ENCODE results near the gene MBNL2.

Gene MBNL2

DNA sequence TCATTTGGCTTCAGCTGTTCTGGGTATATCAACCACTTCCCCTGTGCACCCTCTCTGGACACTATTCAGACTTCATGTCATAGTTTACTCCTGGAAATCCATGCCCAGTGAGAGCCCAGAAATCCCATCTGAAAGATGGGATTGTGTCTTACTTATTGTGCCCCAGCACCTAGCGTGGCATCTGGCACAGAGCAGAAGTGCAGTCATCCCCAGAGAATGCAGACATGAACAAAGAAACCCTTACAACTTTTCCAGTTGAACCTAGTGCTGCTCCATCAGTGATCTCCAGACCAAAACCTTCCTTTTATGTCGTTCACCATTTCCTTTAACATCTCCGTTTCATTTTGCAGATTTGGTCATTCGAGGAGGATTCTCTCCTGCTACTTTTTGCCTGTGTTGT is 60.6 kb downstream of the MBNL2 start:
- Histone ChIP-seq H3K4me2 (ENCODE audit: low read length) (no peak overlapping the region), H3K27ac (ENCODE audit: low read length) (no peak overlapping the region), H2AFZ (ENCODE audit: low read depth, low read length) (no peak overlapping the region), H3K27me3 (ENCODE audit: low read depth, low read length) (no peaks in the 10 kb centered on the region), H3K36me3 (replicated peaks; ENCODE audit: low read depth, low read length) (no peaks in the 10 kb centered on the region), H4K20me1 (ENCODE audit: insufficient read depth, low read length) (0 out of 2 replicates have a peak, but pooled peaks cover 7% of the 10 kb centered on the region), H3K9ac (ENCODE audit: low read length) (no peak overlapping the region), H3K4me3 (ENCODE audit: low read length) (no peak overlapping the region), H3K79me2 (ENCODE audit: low read length) (no peaks in the 10 kb centered on the region), H3K9me3 (ENCODE audit: insufficient read depth, low read length) (no peaks in the 10 kb centered on the region), H3K4me1 (ENCODE audit: low read length) (peaks cover 8% of the 10 kb centered on the region)
- TF ChIP-seq, protein P1, sequence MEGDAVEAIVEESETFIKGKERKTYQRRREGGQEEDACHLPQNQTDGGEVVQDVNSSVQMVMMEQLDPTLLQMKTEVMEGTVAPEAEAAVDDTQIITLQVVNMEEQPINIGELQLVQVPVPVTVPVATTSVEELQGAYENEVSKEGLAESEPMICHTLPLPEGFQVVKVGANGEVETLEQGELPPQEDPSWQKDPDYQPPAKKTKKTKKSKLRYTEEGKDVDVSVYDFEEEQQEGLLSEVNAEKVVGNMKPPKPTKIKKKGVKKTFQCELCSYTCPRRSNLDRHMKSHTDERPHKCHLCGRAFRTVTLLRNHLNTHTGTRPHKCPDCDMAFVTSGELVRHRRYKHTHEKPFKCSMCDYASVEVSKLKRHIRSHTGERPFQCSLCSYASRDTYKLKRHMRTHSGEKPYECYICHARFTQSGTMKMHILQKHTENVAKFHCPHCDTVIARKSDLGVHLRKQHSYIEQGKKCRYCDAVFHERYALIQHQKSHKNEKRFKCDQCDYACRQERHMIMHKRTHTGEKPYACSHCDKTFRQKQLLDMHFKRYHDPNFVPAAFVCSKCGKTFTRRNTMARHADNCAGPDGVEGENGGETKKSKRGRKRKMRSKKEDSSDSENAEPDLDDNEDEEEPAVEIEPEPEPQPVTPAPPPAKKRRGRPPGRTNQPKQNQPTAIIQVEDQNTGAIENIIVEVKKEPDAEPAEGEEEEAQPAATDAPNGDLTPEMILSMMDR (IDR thresholded peaks at IDR 0.05; ENCODE audit: low read depth, low read length): no peak
- no peak for TF ChIP-seq EZH2phosphoT487 (IDR thresholded peaks at IDR 0.05; ENCODE audit: low read depth)

GRCh38 chr13:97283888-97284287 is 61.8 kb downstream of the MBNL2 start:
- Histone ChIP-seq H3K79me2 (ENCODE audit: low read length) (no peaks in the 10 kb centered on the region), H2AFZ (ENCODE audit: low read depth, low read length) (no peak overlapping the region), H3K9ac (ENCODE audit: low read length) (no peak overlapping the region), H3K4me3 (ENCODE audit: low read length) (no peak overlapping the region), H3K27me3 (ENCODE audit: low read depth, low read length) (no peaks in the 10 kb centered on the region), H3K27ac (ENCODE audit: low read length) (no peak overlapping the region), H3K36me3 (replicated peaks; ENCODE audit: low read depth, low read length) (no peaks in the 10 kb centered on the region), H3K4me2 (ENCODE audit: low read length) (no peak overlapping the region), H3K4me1 (ENCODE audit: low read length) (peaks cover under 1% of the 10 kb centered on the region; the same call in 1 of the 2 replicates), H3K9me3 (ENCODE audit: insufficient read depth, low read length) (no peaks in the 10 kb centered on the region), H4K20me1 (ENCODE audit: insufficient read depth, low read length) (0 out of 2 replicates have a peak, but pooled peaks cover 7% of the 10 kb centered on the region)
- TF ChIP-seq EZH2phosphoT487 (IDR thresholded peaks at IDR 0.05; ENCODE audit: low read depth): no peak
- TF ChIP-seq, protein P1 (IDR thresholded peaks at IDR 0.05; ENCODE audit: low read depth, low read length): no peak

DNA sequence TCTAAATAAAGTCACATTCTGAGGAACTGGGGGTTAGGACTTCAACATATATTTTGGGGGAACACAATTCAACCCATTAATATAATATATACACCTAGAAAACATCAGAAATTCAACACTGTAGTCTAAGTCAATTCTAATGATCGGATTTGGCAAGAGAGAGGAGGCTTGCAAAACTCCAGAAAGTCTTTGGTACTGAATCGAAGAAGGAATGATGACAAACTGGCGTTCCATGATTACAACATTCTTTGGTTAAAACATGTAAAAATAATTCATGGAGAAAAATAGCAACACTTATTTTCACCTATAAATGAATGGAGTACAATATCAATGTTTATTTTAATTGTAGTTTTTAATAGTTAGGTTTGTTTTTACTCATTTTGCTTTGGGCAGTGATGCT is 62.4 kb downstream of the MBNL2 start:
- Histone ChIP-seq H3K9me3 (ENCODE audit: insufficient read depth, low read length) (no peaks in the 10 kb centered on the region), H3K4me3 (ENCODE audit: low read length) (no peak overlapping the region), H3K79me2 (ENCODE audit: low read length) (no peaks in the 10 kb centered on the region), H3K9ac (ENCODE audit: low read length) (no peak overlapping the region), H4K20me1 (ENCODE audit: insufficient read depth, low read length) (0 out of 2 replicates have a peak, but pooled peaks cover 7% of the 10 kb centered on the region), H3K27me3 (ENCODE audit: low read depth, low read length) (no peaks in the 10 kb centered on the region), H3K4me1 (ENCODE audit: low read length) (no peaks in the 10 kb centered on the region), H3K27ac (ENCODE audit: low read length) (no peak overlapping the region), H2AFZ (ENCODE audit: low read depth, low read length) (no peak overlapping the region), H3K4me2 (ENCODE audit: low read length) (no peak overlapping the region), H3K36me3 (replicated peaks; ENCODE audit: low read depth, low read length) (no peaks in the 10 kb centered on the region)
- TF ChIP-seq, protein P1 (IDR thresholded peaks at IDR 0.05; ENCODE audit: low read depth, low read length): no peak
- TF ChIP-seq EZH2phosphoT487 (IDR thresholded peaks at IDR 0.05; ENCODE audit: low read depth): no peak

- no peaks in the 10 kb centered on the region for H3K4me1 ChIP-seq (ENCODE audit: low read length)
- no peaks in the 10 kb centered on the region for H3K27me3 ChIP-seq (ENCODE audit: low read depth, low read length)
- 0 out of 2 replicates have a peak, but pooled peaks cover 7% of the 10 kb centered on the region for H4K20me1 ChIP-seq (ENCODE audit: insufficient read depth, low read length)
- no peaks in the 10 kb centered on the region for H3K9me3 ChIP-seq (ENCODE audit: insufficient read depth, low read length)
- H2AFZ ChIP-seq (ENCODE audit: low read depth, low read length): no peak overlapping the region
- H3K36me3 ChIP-seq (replicated peaks; ENCODE audit: low read depth, low read length): no peaks in the 10 kb centered on the region
- H3K79me2 ChIP-seq (ENCODE audit: low read length): no peaks in the 10 kb centered on the region
- no peak overlapping the region for H3K9ac ChIP-seq (ENCODE audit: low read length)
- H3K27ac ChIP-seq (ENCODE audit: low read length): no peak overlapping the region
- no peak for TF ChIP-seq EZH2phosphoT487 (IDR thresholded peaks at IDR 0.05; ENCODE audit: low read depth)
- TF ChIP-seq, protein P1 (IDR thresholded peaks at IDR 0.05; ENCODE audit: low read depth, low read length): no peak
- no peak overlapping the region for H3K4me2 ChIP-seq (ENCODE audit: low read length)
- no peak overlapping the region for H3K4me3 ChIP-seq (ENCODE audit: low read length)
Measured at GRCh38 chr13:97285221-97285955, 63.3 kb downstream of the MBNL2 start.
